MM.1S (cell line): ENCODE results near the gene TNFSF13B.

Experiments
- EZH2 ChIP-seq: fragments of 300-600 bp; sonication (generic); optimal IDR thresholded peaks from 2 replicates; pipeline ENCODE3; 2017; ENCODE audit warnings: low read depth, mild to moderate bottlenecking, antibody characterized with exemption, low read length, mixed read lengths
- EZH2phosphoT487 ChIP-seq: fragments of 300-600 bp; sonication (generic); IDR thresholded peaks from 2 replicates; pipeline ENCODE4 v1.6.1; 2018; ENCODE audit warnings: antibody characterized with exemption, low read length
- TF ChIP-seq, protein P1 (sequence below): fragments of 300-600 bp; sonication (generic); IDR thresholded peaks from 2 replicates; pipeline ENCODE4 v1.5.1; 2016; ENCODE audit warnings: antibody characterized with exemption, low read length, mixed read lengths

DNA sequence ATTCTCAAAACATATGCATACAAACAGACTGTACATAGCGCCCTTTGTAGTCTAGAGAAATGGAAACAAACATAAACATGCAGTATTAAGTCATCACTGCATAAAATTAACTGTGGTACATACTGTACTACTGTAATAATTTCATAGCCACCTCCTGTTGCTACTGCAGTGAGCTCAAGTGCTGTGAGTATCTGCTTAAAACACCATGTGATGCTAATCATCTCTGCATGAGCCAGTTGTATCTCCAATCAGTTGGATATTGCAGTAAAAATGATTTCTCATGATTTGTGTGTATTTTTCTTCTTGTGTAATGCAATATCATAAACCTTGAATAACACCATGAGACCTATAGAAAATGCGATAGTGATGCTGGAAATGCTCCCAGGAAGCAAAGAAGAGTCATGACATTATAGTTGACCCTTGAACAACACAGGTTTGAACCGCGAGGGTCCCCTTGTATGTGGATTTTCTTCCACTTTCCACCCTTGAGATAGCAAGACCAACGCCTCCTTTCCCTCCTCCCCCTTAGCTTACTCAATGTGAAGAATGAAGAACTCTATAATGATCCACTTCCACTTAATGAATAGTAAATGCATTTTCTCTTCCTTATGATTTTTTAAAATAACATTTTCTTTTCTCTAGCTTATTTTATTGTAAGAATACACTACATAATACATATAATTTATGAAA lies 4.1 kb downstream of the TNFSF13B start:
- TF ChIP-seq, protein P1, sequence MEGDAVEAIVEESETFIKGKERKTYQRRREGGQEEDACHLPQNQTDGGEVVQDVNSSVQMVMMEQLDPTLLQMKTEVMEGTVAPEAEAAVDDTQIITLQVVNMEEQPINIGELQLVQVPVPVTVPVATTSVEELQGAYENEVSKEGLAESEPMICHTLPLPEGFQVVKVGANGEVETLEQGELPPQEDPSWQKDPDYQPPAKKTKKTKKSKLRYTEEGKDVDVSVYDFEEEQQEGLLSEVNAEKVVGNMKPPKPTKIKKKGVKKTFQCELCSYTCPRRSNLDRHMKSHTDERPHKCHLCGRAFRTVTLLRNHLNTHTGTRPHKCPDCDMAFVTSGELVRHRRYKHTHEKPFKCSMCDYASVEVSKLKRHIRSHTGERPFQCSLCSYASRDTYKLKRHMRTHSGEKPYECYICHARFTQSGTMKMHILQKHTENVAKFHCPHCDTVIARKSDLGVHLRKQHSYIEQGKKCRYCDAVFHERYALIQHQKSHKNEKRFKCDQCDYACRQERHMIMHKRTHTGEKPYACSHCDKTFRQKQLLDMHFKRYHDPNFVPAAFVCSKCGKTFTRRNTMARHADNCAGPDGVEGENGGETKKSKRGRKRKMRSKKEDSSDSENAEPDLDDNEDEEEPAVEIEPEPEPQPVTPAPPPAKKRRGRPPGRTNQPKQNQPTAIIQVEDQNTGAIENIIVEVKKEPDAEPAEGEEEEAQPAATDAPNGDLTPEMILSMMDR = no peak
- TF ChIP-seq EZH2 = no peak
- TF ChIP-seq EZH2phosphoT487 = no peak
